IPS DF 4.7 (cell line): ENCODE results near the gene RBPMS2.
"Not testable (repeated sequence)": the region's sequence is repeated elsewhere in the genome, so short reads cannot be mapped to it uniquely, and the experiment has no call there.

Experiments used
- DNase-seq: peaks from one replicate; pipeline ENCODE4 v3.0.0-alpha.2; 2013; ENCODE audit warnings: low spot score; ENCODE audit errors: extremely low read depth

The RBPMS2 gene

GRCh38 chr15:64754663-64755426, 20.5 kb downstream of the RBPMS2 start:
- DNase-seq = no peak

DNA sequence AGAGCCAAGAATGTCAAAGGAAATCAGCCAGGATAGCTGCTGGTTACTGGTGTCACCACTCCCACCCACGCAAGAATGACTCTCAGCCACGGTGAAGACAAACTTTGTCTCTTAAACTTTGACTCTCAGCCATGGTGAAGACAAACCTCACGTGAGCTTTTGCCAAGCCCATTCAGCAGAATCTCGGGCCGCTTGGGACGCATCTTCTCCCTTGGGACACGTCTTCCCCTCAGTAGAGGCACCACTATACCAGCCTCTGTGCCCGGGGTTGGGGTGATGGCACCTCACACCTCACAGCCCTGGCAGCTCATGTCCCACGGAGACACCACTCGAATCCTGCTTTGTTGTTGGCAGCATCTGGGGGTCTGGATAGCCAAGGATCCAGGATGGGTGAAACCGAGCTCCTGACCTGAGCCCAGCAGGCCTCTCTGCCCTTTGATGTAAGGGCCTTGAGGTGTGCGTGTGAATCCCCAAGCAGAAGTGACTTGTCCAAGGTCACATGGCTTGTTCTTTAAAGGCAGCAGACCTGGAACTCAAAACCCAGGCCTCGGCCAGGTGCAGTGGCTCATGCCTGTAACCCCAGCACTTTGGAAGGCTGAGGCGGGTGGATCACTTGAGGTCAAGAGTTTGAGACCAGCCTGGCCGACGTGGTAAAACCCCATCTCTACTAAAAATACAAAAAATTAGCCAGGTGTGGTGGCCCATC, 21.8 kb downstream of the RBPMS2 start:
- no peak for DNase-seq

DNA sequence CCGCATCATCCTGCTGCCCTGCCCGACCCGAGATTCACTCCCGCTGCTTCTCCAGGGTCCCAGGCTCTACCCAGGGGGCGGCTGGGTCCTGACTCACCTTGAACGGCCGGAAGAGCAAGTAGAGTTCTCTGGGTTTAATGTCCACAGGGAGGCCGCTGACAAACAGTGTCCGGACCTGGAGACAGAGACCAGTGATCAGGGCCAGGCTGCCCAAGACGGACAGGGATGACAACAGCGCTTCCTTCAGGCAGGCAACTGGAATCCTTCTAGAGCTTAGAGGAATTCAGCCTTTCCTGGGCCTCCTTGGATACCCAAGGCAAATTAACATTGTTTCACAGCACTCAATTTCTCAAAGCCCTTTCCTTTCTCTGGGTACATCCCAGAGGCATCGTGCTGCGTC, 23.9 kb downstream of the RBPMS2 start:
- no peak for DNase-seq

DNA sequence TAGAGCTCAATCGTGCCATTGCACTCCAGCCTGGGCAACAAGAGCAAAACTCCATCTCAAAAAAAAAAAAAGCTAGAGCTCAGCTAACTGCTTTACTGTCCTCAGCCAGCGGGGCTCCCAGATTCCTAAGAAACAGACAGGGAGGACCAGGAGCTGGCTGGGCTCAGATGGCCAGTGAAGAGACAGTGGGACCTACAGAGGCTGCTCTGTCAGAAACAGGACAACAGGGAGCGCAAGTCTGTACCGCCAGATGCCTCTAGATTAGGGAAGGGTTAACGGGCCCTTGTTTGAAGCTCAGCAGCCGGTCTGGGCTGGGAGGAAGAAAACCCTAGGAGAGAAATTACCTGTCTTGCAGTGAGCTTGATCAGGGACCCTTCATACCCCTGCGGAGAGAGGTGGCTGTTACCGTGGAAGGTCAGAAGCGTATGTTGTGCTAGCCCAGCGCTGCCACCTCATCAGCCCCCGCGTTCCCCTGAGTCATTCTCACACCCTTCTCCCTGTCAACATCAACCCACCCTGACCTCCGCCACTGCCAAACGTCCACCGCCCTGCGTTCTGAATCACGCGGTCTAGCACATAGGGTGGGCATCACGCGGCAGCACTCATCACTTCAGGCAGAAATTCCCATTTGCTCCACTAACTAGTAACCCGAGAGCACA, 25.3 kb downstream of the RBPMS2 start:
- DNase-seq = no peak

GRCh38 chr15:64749167-64749566, 26.2 kb downstream of the RBPMS2 start:
- no peak for DNase-seq

DNA sequence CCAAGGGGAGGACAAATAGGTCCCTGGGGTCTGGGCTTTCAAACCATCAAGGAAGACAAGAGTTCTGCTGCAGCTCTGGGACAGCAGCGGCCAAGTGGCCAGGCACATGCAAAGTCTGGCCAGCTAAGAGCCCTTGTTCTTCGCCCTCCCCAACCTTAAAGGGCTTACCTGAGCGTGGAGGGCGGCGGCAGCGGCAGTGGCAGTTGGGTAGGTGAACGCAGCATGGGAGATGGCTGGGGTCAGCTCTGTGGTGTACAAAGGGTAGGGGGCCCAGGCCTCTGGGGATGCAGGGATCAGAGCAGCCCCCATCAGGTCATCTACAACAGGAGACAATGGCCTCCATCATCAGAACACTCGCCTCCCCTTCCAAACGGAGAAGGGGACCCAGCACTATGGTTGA, 27.1 kb downstream of the RBPMS2 start:
- no peak for DNase-seq

- no peak for DNase-seq
These were observed 27.8 kb downstream of the RBPMS2 start for GRCh38 chr15:64747578-64747977.

- DNase-seq = no peak
These were observed 28.5 kb downstream of the RBPMS2 start for GRCh38 chr15:64746921-64747320.

DNA sequence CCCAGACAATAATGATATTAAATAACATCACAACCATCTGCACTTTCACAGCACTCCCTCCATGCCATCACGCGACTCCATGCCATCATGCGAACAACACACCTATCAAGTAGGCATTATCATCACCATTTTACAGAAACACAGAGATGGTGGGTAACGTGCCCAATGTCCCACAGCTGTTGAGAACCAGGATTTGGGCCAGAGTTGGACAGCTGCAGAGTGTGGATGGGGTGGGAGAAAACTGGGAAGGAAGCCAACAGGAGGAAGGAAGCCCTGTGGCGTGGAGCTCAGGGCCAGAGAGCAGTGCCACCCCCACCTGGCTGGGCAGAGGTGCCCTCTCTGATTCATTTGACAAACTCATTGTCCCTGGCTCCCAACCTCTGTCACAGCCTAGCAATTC, 29.0 kb downstream of the RBPMS2 start:
- no peak for DNase-seq

DNA sequence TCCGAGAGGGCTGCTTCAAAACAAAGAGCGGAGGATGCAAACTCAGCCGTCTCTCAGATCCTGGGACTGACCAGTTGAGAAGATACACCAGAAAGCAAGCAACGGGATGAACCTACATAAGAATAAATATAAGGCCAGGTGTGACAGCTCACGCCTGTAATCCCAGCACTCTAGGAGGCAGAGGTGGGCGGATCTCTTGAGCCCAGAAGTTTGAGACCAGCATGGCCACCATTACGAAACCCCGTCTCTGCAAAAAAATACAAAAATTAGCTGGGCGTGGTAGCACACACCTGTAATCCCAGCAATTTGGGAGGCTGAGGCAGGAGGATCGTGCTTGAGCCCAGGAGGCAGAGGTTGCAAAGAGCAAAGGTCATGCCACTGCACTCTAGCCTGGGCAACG, 31.7 kb downstream of the RBPMS2 start:
- no peak for DNase-seq

GRCh38 chr15:64742921-64743320, 32.5 kb downstream of the RBPMS2 start:
- DNase-seq = no peak

DNA sequence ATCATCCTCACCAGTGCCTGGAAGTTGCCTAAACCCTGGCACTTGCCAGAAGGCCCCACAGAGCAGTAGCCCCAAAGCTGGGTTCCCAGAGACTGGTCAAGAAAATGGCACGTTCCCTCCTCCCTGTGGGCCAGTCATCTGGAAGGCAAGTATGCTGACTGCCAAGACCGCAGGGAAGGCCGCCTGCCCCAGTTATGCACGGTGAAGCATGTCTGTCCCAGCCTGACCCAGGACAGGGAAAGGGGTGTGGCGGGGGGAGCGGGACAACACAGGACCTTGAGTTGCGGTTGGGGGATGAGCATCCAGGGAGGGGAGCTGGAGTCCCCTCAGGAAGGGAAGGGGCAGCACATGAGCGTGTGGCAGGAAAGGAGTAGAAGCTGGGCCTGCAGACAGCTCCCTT, 33.0 kb downstream of the RBPMS2 start:
- no peak for DNase-seq

GRCh38 chr15:64741708-64742107, 33.7 kb downstream of the RBPMS2 start:
- DNase-seq = not testable (repeated sequence)

DNA sequence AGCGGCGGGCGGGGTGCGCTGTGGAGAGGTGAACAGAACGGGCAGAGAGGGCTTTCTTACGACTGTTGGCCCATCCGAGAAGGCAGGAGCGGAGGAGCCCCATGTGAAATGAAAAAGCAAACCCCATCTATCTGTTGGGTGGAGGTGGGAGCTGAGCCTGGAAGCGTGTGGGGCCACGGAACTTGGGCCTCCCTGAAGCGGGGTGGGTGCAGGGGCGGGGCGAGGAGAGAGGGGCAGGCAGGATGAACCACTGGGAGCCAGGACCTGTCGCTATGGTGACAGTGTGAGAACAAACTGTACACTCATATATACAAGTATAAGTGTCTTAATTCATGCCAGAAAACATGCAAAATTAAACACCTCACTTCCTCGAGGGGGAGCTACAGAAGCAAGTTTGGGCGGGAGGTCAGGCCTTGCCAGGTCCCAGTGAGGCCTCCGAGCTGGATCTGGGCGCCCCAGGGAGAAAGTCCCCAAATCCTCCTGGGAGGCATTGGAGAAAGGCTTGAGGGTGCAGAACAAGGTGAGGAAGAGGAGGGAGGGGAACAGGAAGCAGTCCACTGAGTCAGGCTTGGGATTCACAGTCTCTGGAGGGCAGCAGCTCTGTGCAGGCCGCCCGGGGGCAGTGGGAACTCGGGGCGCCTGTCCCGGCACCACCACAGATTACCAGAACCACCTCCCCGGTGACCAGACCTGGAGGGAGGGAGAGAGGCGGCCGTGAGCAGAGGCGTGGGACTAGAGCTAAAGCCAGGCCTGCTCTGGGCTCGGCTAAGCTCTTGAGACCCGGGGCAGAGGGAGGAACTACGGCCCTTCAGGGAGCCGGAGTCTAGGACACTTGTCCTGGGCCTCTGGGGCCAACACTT, 34.8 kb downstream of the RBPMS2 start:
- no peak for DNase-seq

DNA sequence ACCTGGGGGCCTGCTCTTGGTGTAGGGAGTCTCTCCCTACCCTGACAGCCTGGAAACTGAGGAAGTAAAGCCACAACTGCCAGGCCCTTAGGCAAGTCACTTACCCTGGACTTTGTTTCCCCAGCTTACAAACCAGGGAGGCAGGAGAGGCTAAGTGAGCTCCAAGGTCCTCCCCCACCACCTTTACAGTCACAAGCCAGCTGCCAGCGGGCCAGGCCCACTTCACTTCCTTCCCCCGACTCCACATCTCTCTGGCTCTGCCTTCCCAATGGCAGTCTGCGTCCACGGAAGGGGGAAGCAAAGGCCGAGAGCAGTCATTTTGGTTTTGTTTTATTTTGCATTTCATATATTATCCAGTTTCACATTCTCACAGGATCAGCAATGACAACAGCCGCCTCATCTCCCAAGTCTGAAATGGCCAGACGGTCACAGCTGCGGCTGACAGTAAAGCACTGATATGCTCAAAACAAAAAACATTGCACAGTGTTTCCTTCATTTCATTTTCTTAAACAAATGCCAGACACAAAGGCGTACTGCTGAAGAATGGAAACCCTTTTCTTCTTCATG, 35.7 kb downstream of the RBPMS2 start:
- no peak for DNase-seq

GRCh38 chr15:64739156-64739555, 36.2 kb downstream of the RBPMS2 start:
- no peak for DNase-seq

- DNase-seq = no peak
These were observed 36.9 kb downstream of the RBPMS2 start for GRCh38 chr15:64738226-64739095.

DNA sequence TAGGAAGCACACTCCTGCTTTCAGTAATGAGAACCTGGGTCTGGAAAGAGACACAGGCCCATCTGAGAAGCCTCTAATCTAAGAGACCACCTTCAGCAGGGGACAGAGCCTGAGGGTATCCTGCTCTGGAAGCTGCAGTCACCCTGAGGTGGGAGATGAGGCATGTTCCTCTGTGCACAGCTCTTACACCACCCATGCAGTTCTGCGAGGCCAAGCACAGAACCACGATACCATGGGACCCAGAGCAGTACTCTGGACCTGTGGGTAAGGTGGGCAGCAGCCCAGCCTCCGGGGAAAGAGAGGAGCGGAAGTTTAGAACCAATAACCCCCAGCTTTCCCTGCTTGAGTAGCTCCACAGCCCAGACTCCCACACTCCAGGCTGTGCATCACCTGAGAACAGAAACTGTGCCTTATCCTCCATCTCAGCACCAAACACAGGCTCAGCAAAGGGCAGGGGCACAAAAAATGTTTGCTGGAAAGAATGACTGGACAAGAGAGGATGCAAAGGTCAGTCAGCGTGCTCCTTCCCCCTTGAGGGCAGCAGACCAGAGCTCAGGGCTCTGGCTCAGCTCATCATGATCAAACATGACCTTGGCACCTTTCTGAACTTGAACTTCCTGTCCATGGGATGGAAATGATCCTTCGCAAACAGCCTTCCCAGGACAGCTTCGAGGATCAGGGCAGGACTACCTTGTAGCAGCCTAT, 43.1 kb downstream of the RBPMS2 start:
- DNase-seq = no peak

GRCh38 chr15:64731805-64732151, 43.6 kb downstream of the RBPMS2 start:
- no peak for DNase-seq
